Measurements from ENCODE around the gene TSPY10. TPM values are rescaled to one million over a fixed set of nuclear protein-coding genes. Genes with fewer than 3 reads are reported as not detected.

The TSPY10 gene, protein sequence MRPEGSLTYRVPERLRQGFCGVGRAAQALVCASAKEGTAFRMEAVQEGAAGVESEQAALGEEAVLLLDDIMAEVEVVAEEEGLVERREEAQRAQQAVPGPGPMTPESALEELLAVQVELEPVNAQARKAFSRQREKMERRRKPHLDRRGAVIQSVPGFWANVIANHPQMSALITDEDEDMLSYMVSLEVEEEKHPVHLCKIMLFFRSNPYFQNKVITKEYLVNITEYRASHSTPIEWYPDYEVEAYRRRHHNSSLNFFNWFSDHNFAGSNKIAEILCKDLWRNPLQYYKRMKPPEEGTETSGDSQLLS
- not detected in 2 replicates for total RNA-seq

DNA sequence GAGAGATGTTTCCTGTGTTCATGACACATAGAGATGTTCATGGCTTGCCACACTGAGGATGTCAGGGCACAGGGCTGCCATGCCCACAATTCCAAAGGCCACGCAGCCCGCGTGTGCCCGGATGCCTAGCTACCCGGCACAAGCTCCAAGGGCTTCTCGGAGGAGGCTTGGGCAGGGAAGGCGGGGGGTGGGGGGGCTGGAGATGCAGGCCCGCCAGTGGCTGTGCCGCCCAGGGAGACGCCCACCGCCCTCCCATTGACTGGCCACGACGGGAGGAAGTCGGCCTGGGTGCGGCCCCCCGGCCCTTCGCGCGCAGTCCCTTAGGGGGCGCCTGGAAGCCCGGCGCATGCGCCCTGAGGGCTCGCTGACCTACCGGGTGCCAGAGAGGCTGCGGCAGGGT is at the start of gene TSPY10:
Gene TSPY10, plus strand, starts transcription at position 301 of the 400 bp plus-strand sequence. Its CDS starts 46 bp downstream, at position 347.

DNA sequence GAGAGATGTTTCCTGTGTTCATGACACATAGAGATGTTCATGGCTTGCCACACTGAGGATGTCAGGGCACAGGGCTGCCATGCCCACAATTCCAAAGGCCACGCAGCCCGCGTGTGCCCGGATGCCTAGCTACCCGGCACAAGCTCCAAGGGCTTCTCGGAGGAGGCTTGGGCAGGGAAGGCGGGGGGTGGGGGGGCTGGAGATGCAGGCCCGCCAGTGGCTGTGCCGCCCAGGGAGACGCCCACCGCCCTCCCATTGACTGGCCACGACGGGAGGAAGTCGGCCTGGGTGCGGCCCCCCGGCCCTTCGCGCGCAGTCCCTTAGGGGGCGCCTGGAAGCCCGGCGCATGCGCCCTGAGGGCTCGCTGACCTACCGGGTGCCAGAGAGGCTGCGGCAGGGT is 40.7 kb upstream of the TSPY10 start, which contains the start of gene TSPY9:
Gene TSPY9, plus strand, starts transcription at position 301 of the 400 bp plus-strand sequence. Its CDS starts 46 bp downstream, at position 347.

Other genes with a start within 250 kb of the TSPY10 start
- not detected in 2 replicates for gene TSPY4, start 190.4 kb upstream of the TSPY10 start, total RNA-seq
- gene TSPY8, start 170.1 kb upstream of the TSPY10 start, total RNA-seq = not detected in 2 replicates
- gene TSPY3, start 129.5 kb upstream of the TSPY10 start, total RNA-seq = not detected in 2 replicates
- gene TSPY1, start 60.9 kb upstream of the TSPY10 start, total RNA-seq = not detected in 2 replicates
- gene TSPY9, start 40.6 kb upstream of the TSPY10 start, total RNA-seq = not detected in 2 replicates

Measured in articular chondrocyte of knee joint (primary cell).